ENCODE results near the gene GNPTAB. TPM values are rescaled to one million over a fixed set of nuclear protein-coding genes. Genes with fewer than 3 reads are reported as not detected.
A peak's percentile ranks its signal among the peaks of the same experiment; 100 is the strongest.
"Not testable (repeated sequence)": the region's sequence is repeated elsewhere in the genome, so short reads cannot be mapped to it uniquely, and the experiment has no call there.

Gene GNPTAB
- total RNA-seq, 3 donors from 2014 or later (not counting 1 experiment from before 2014, with no cell fraction given): 260 to 285 (median 262) TPM

- Histone ChIP-seq H3K4me3 (ENCODE audit: low read length) (no peak within 1 kb of the TSS), H3K36me3 (ENCODE audit: control insufficient read depth, insufficient read depth, low read length) (peaks cover 6% of the 10 kb centered on the region), H3K4me1 (ENCODE audit: control insufficient read depth, insufficient read depth, low read length) (peaks cover 12% of the 10 kb centered on the region), H3K27ac (ENCODE audit: low read length) (no peak within 1 kb of the TSS), H3K9me3 (ENCODE audit: control insufficient read depth, insufficient read depth, low read length) (no peaks in the 10 kb centered on the region), H3K27me3 (ENCODE audit: control insufficient read depth, insufficient read depth, low read length) (no peaks in the 10 kb centered on the region)
- Mint-ChIP-seq H3K27ac (no peak within 1 kb of the TSS), H3K27me3 (ENCODE audit: low read depth in 2 of 2) (no peaks in the 10 kb centered on the region), H3K4me1 (peaks cover 15 to 17% of the 10 kb centered on the region in 2 donors), H3K4me3 (no peak within 1 kb of the TSS), H3K36me3 (no peaks in the 10 kb centered on the region), H3K9me3 (no peaks in the 10 kb centered on the region)
- TF ChIP-seq CTCF (IDR thresholded peaks at IDR 0.05): no peak
- intact Hi-C loops (cut with micrococcal nuclease): no loop called here
- 99% methylated on average over 57 of the region's 57 CpGs for WGBS (ENCODE audit: insufficient coverage)
- ATAC-seq (no peak), DNase-seq (no peak)
These were observed 91.7 kb downstream of the GNPTAB start, which contains the start of gene SYCP3 for GRCh38 chr12:101738920-101739665. Gene SYCP3, minus strand, starts transcription at chr12:101739462. Its CDS starts 1,527 bp downstream, at chr12:101737935.

- no peaks in the 10 kb centered on the region for H3K27me3 ChIP-seq (ENCODE audit: control insufficient read depth, insufficient read depth, low read length)
- H3K9me3 Mint-ChIP-seq: no peaks in the 10 kb centered on the region
- TF ChIP-seq CTCF (IDR thresholded peaks at IDR 0.05): no peak
- no peaks in the 10 kb centered on the region for H3K36me3 Mint-ChIP-seq
- H3K27ac ChIP-seq (ENCODE audit: low read length): no peak overlapping the region
- H3K27me3 Mint-ChIP-seq (ENCODE audit: low read depth in 2 of 2): no peaks in the 10 kb centered on the region
- peaks cover 11% of the 10 kb centered on the region for H3K36me3 ChIP-seq (ENCODE audit: control insufficient read depth, insufficient read depth, low read length)
- H3K4me3 Mint-ChIP-seq: no peak overlapping the region
- intact Hi-C loops (cut with micrococcal nuclease): no loop called here
- 96% methylated on average over 6 of the region's 6 CpGs for WGBS (ENCODE audit: insufficient coverage)
- DNase-seq (no peak), ATAC-seq (no peak)
- H3K9me3 ChIP-seq (ENCODE audit: control insufficient read depth, insufficient read depth, low read length): no peaks in the 10 kb centered on the region
- H3K4me1 ChIP-seq (ENCODE audit: control insufficient read depth, insufficient read depth, low read length): peaks cover 2% of the 10 kb centered on the region
- H3K4me3 ChIP-seq (ENCODE audit: low read length): no peak overlapping the region
- peak overlapping the region in 1 of 2 donors; percentile 43 for H3K27ac Mint-ChIP-seq
- H3K4me1 Mint-ChIP-seq: peaks cover 0 to 1% of the 10 kb centered on the region in 2 donors
These were observed 93.3 kb downstream of the GNPTAB start for GRCh38 chr12:101737476-101737875.

GRCh38 chr12:101734482-101734881 lies 96.3 kb downstream of the GNPTAB start:
- H3K27ac ChIP-seq (ENCODE audit: low read length); H3K4me1 Mint-ChIP-seq; DNase-seq; H3K9me3 Mint-ChIP-seq; H3K4me3 ChIP-seq (ENCODE audit: low read length); H3K4me1 ChIP-seq (ENCODE audit: control insufficient read depth, insufficient read depth, low read length); H3K27me3 Mint-ChIP-seq (ENCODE audit: low read depth in 2 of 2); H3K27ac Mint-ChIP-seq; H3K36me3 Mint-ChIP-seq; H3K27me3 ChIP-seq (ENCODE audit: control insufficient read depth, insufficient read depth, low read length); H3K9me3 ChIP-seq (ENCODE audit: control insufficient read depth, insufficient read depth, low read length); H3K4me3 Mint-ChIP-seq; intact Hi-C loops (cut with micrococcal nuclease); ATAC-seq: not testable (repeated sequence)
- 100% methylated on average over 3 of the region's 5 CpGs for WGBS (ENCODE audit: insufficient coverage)
- peaks cover 15% of the 10 kb centered on the region for H3K36me3 ChIP-seq (ENCODE audit: control insufficient read depth, insufficient read depth, low read length)

- H3K4me1 ChIP-seq (ENCODE audit: control insufficient read depth, insufficient read depth, low read length): no peaks in the 10 kb centered on the region
- H3K27me3 Mint-ChIP-seq (ENCODE audit: low read depth in 2 of 2): no peaks in the 10 kb centered on the region
- H3K36me3 ChIP-seq (ENCODE audit: control insufficient read depth, insufficient read depth, low read length): peaks cover 25% of the 10 kb centered on the region
- no peaks in the 10 kb centered on the region for H3K9me3 ChIP-seq (ENCODE audit: control insufficient read depth, insufficient read depth, low read length)
- no peak overlapping the region for H3K27ac Mint-ChIP-seq
- no peak overlapping the region for H3K4me3 ChIP-seq (ENCODE audit: low read length)
- intact Hi-C loops (cut with micrococcal nuclease): no loop called here
- WGBS (ENCODE audit: insufficient coverage): 87% methylated on average over 2 of the region's 2 CpGs
- H3K36me3 Mint-ChIP-seq: no peaks in the 10 kb centered on the region
- DNase-seq (no peak), ATAC-seq (no peak)
- H3K27ac ChIP-seq (ENCODE audit: low read length): no peak overlapping the region
- H3K27me3 ChIP-seq (ENCODE audit: control insufficient read depth, insufficient read depth, low read length): no peaks in the 10 kb centered on the region
- no peak for TF ChIP-seq CTCF (IDR thresholded peaks at IDR 0.05)
- no peaks in the 10 kb centered on the region for H3K9me3 Mint-ChIP-seq
- H3K4me3 Mint-ChIP-seq: no peak overlapping the region
- no peaks in the 10 kb centered on the region for H3K4me1 Mint-ChIP-seq
These were observed 97.6 kb downstream of the GNPTAB start for GRCh38 chr12:101733166-101733565.
